DND-41 (cell line): ENCODE results near the gene KLHL6.

Experiments
- CTCF ChIP-seq: IDR thresholded peaks from 2 replicates; pipeline ENCODE4 v1.5.1; 2012; ENCODE audit warnings: borderline replicate concordance, low read length, moderate library complexity, mild to moderate bottlenecking; ENCODE audit not compliant: poor library complexity, severe bottlenecking; ENCODE audit errors: extremely low read depth
- EZH2 ChIP-seq: IDR thresholded peaks from 3 replicates; pipeline ENCODE4 v1.6.1; 2012; ENCODE audit warnings: borderline replicate concordance, low read depth, mild to moderate bottlenecking, moderate library complexity, low read length, inconsistent platforms; ENCODE audit not compliant: severe bottlenecking

DNA sequence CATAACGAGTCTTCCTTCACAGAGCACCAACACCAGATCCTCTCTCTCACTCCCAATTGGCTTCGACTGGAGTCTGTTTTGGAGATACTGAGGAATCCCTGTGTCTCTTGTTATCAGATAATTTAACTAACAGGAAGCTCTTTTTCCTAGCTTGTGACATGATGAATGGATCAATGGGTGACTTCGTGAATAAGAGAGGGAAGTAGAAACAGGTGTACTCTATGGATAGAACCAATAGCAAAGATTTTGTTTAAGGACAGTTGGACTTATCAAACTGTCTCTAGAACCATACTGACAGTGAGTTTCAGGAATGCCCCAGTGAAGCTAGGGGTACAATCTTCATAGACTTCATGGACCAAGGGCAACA lies 29.4 kb upstream of the KLHL6 start:
- TF ChIP-seq EZH2 (no peak), CTCF (no peak)
